Pons (tissue), 1 donor: ENCODE results near the gene ITFG2.

Source experiments
- DNase-seq: peaks from one replicate; pipeline ENCODE4 v3.0.0-alpha.2; 2016; ENCODE audit warnings: low spot score

ITFG2 gene

DNA sequence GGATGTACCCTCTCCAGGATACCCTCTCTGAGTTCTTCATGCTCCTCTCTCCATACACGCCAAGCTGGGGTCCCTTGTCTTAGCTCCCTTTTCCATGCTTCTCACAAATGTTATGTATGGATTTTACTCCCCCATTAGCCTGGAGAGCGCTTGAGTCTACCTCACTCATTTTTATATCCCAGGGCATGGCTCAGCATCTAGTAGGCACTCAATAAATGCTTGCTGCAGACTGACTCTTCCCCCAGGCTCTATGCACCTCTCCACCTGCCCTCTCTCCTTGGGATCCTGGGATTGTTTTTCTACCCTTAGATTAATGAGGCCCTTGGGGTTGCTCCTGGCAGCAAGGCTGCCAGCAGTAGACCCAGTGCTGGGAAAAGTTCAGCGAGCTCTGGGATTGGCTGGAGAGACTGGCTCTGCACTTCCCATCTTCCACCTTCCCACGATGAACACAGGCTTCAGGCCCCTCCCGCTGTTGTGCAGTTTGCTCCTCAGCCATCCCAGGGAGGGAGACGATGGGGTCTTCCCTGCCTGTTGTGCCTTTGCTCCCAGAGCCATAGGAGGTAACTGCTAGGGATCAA lies 20.2 kb downstream of the ITFG2 start:
- DNase-seq: no peak

DNA sequence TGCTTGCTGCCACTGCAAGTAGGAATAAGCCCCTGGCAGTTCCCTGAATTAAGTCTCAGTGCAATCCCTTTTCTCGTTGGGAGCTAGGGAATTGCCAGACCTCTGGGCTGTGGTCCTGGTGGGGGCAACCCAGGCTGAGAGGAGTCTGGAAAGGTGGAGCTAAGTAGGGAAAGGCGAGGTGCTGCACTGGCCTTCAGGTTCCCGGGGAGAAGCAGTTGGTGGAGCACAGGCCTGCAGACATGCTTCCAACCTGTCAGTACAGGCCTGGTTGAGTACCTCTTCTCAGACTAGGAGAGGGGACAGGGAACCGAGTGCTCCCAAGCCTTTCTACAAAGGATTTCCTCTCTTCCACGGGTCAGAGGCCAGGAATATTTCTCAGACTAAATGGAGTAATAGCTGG lies 20.9 kb downstream of the ITFG2 start:
- no peak for DNase-seq

DNA sequence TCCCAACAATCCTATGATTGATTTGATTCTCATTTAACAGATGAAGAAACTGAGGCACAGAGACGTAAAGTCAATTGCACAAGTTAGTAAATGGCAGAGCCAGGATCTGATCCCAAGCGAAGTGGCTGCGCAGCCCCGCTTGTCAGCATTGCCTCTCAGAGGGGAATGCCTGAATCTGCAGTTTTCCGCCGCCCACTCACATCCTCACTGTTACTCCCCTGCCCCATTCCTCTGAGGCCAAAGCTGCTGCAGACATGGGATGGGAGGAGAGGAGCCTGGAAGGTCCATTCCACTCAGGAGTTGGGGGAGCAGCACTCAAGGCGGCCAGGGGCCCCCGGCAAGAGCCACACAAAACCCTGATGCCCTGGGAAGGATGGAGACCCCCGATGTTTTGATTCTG lies 21.3 kb downstream of the ITFG2 start:
- DNase-seq: no peak

DNA sequence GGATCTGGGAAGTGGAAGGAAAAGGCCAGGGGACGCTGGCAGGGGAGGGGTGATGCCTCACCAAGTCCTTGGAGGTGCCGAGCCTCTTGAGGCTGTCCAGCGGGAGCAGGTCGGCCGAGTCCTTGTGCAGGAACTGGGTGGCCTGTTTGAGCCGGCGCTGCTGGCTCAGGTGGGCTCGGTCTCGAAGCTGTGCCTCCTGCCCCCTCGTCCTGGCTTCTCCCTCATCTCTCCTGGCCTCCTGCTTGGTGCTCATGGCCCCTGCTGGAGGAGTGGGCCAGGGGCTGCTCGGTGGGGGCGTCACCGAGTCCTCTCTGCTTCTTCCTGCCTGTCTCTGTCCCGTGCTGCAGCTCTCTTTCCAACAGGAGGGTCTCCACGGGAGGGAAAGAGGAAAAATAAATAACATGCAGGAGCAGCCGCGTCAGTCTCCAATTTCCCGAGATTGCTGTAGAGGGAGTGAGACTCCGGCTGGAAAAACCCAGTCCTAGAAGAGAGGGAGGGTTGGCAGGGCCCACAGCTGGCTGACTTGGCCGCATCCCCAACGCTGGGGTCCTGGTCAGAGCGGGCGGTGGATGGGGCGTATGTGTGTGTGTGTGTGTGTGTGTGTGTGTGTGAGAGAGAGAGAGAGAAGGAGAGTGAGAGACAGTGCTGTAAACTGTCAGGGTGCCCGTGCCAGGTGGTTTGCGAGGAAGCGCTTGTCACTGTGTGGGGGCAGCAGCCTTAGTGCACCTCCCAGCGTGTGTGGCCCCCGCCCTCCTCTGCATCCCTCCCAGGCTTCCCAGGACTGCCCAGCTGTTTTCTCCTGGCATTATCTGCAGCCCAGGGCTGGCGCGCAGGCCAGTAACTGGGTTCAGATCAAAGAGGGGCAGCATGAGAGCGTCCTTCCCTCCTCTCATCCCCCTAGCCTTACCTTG lies 22.4 kb downstream of the ITFG2 start, which contains the start of gene NRIP2:
Gene NRIP2, minus strand, starts transcription at position 455 of the 911 bp plus-strand sequence. Its CDS starts 52 bp downstream, at position 403.
- peak; percentile 72 for DNase-seq

DNA sequence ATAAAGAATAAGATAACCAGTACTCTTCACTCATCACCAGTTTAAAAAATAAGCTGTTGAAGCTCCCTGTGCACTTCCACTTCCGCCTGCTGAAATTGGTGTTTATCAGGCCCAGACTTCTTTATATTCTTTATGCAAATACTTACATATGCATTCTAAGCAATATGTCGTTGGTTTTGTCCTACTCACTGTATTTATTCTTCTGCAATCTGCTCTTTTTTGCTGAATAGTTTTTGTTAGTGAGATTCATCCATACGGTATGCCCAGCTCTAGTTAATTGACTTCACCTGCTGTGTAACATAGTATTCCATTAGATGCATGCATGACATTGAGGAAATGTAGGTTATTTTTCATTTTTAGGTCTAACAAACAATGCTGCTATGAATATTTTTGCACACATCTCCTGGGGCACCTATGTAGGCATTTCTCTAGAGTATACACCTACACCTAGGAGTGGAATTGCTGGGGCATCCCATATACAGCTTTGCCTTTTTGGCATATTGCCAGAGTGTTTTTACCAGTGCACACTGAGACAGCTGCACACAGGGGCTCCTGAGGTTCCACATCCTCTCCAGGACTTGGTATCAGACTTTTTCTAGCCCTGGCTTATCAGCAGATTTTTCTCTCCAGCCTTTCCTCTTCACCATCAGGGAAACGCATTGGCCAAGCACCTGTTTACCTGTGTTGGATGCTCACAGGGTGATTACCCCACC lies 23.4 kb downstream of the ITFG2 start:
- no peak for DNase-seq

DNA sequence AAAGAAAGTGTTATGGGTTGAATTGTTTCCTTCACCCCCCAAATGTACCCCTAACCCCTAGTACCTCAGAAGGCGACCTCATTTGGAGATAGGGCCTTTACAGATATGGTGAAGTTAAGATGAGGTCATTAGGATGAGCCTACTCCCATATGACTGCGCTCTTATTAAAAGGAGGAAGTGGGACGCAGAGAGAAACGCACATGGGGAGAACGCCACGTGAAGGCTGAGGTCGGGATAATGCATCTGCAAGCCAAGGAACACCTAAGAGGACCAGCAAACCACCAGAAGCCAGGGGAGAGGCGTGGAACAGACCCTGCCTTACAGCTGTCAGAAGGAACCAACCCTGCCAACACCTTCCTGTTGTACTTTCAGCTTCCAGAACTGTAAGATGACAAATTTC lies 24.1 kb downstream of the ITFG2 start:
- DNase-seq: no peak

DNA sequence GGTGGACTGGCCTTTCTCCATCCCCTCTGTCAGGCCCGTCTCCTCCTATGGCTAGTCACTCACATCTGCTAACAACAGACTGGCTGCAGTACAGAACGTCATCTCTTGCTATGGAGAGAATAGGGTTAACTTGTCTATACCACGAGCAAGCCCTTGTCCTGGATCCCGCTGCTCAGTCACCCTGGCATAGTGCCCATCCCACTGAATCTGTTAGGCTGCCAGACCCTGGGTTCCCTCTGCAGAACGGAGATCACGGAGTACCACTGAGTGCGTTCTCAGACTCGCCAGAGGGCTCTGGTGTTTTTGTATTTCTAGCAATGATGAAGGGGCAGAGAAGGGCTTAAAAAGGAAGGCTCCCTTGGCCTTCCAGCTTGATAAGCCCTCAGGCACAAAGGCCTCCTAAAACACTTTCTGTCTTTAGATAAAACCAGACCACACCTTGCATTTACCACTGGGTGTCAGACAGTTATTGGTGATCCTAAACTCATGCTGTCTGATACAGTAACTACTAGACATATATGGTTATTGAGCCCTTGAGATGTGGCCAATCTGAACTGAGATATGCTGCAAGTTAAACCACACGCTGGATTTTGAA lies 28.7 kb downstream of the ITFG2 start:
- DNase-seq: no peak

DNA sequence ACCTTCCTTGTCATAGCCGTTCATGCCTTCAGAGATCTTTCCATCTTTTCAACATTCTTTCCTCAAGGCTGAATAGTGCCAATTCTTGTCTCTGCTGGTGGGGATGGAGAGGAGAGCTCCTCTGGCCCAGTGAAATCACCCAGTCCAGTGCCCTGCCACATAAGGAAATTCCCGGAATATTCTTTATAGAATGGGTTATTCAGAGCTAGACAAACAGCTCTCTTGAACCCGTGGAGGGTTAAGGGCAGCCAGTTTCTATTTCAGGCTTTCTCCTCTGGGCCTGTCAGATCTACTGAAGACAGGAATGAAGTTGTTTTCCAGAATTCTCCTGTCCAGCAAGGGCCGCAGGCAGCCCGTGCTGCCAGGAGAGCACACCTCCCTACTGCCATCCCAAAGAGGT lies 30.5 kb downstream of the ITFG2 start:
- no peak for DNase-seq

DNA sequence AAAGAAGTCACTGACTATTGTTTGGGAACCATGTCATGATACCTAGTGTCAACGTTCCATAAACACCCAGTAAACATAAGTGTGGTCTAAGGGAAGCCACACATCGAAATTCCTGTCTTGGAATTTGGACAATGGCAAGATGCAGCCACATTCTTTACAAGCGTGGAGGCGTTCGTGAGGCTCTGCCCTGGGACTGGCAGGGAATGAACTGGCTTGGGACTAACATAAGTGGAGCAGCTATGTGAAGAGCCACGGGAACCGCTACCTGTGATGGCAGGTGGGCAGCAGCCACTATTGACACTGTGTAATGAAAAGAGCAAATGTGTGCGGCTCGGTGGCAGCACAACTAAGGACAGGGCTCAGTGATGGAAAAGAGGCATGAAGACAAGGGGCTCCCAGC lies 32.3 kb downstream of the ITFG2 start:
- DNase-seq: no peak

DNA sequence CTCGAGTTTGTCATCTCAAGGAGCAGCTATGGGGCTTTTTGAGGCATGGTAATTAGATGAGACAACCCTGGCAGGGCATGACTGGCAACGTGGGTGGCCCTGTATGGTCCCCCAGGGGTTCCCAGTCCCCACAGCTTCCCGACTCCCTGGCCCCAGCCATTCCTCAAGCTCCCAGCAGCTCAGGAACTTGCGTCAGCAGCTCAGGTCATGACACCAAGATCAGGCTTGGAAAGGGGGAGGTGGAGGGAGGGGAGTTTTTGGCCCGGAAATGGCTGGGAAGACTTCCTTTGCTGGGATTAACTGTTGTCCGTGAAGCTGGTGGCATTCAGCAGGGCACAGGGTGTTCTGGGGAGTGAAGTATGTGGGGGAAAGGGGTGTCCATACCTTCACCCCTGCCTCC lies 32.8 kb downstream of the ITFG2 start:
- DNase-seq: no peak

DNA sequence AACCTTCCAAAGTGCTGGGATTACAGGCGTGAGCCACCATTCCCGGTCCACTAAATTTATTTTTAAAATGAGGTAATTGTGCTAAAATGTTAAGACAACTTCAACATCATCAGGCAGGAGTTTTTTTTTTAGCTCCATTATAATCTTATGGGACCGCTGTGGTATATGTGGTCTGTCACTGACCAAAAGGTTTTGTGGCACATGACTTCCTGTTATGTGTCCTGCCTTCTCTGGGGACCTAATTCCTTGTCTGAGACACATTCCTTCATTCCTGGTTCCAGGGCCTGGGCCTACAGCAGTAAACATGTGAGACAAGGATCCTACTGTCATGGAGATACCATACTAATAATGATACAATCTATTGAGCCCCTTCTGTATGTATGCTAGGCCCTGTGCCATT lies 39.5 kb downstream of the ITFG2 start:
- no peak for DNase-seq

DNA sequence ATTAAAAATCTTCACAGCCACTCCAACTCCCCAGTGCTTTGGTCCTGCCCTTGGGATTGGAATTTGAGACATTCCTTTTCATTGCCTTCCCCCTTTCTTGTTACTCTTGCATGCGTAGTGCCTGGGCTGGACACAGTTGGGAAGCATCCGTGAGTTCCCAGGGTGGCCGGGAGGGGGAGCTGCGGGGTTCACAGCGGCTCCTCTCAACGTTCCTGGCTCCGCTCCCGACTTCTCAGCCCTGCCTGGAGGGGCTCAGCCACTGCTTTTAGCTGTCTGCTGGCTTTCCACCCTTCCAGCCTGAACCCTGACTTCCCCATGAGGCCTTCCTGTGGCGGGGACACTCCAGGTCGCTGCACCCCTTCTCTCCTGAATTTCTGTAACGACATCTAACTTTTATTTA lies 41.2 kb downstream of the ITFG2 start:
- DNase-seq: peak; percentile 57

DNA sequence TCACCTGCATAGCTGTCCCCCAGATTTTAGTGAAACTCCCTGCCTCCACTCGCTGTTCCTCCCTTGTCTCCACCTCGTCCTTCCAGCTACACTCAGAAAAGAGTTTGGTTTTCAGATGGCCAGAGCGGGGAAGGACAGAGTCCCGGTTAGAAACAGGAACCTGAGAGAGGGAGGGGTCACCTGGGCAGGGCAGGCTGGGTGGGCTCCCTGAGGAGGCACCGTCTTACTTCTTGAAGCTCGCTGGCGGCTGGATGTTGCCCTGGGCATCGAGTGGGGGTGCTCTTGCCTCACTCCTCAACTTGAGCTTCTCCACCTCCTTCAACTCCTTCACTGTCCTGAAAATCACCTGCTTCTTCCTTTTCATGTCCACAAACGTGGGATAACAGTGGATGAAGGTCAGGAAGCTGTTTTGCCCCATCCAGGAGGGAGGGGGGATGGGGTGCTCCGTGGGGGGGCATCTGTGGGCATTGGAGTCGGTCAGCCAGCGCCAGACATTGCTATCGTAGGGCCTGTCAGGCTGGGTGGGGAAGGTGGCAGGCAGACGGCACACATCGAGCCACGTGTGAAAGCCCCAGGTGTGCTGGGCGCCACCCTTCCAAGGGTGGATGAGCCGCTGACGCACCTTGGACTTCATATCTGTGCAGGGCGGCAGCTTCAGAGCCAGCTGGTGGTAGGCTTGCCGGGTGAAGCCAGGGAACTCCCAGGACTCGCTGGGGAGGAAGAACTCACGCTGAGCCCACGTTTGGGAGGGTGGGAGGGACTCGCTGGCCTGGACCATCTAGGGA lies 42.4 kb downstream of the ITFG2 start:
- no peak for DNase-seq

DNA sequence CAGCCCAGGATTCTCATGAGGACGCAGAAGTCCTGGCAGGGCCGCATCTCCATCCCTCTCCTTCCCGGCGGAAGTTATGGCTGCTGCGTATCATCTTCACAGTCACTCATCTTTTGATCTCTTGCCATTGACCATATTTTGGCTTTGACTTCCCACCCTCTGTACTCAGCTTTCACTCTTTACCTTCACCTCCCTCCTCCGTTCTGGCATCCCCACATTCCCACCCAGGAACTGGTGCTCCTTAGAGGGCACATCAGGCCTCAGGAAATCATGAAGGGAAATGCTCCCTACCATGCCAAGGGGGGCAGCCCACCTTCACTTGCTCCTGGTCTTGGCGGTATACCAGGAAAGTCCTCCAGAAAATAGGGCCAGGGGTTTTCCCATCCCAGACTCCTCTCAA lies 43.1 kb downstream of the ITFG2 start:
- no peak for DNase-seq

DNA sequence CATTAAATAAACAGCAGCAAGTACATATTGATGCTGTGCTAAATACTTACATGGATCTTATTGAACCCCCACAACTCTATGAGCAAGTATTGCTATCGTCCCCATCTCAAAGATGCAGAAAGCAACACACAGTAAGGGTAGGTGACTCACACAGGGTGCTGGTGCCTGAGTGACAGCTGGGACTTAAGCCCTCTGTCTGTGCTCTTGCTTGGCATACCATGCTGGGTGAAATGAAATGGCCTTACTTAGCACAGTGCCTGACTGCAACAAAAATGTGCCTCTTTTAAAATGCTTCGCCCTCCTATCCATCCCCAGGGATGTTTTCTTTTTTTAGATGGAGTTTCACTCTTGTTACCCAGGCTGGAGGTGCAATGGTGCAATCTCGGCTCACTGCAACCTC lies 43.6 kb downstream of the ITFG2 start:
- no peak for DNase-seq

DNA sequence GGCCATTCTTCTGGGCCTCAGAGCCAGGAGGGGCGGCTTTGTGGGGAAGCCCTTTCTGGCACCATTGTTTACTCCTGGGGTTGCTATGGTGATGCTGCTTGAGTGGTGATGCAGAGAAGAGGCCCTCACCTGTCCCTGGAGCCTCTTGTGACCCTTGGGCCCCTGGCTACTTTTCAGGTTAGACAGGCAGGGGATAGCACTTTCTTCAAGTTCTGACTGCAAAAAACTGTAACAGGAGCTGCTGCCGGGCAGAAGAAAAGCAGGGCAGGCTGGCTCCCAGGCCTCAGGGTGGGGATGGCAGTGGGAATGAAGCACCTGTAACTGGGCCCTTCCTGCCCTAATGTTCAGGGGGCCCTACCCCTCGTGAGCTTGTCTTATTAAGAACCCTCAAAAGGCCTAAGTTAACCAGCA lies 44.6 kb downstream of the ITFG2 start, which contains the start of gene TEX52:
Gene TEX52, minus strand, starts transcription at position 19 of the 411 bp plus-strand sequence. Its CDS starts 13 bp downstream, at position 6.
- no peak for DNase-seq

DNA sequence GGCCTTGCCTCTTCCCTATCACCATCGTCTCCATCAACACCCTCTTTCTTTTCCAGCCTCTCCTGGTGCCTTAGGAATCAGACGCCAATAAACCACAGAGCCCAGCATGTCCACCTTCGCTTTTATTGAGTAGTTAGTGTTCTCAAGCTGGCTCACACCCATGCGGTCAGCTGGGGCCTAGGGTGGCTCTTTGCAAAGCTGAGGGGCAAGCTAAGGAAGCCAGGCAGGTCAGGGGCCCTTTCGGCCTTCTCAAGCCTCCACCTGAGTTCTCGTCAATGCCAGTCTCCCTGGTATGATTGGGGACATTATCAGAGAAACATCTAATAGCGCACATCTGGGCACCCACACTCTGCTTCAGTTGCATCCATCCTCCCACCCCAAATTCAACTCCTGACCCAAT lies 45.1 kb downstream of the ITFG2 start:
- no peak for DNase-seq

DNA sequence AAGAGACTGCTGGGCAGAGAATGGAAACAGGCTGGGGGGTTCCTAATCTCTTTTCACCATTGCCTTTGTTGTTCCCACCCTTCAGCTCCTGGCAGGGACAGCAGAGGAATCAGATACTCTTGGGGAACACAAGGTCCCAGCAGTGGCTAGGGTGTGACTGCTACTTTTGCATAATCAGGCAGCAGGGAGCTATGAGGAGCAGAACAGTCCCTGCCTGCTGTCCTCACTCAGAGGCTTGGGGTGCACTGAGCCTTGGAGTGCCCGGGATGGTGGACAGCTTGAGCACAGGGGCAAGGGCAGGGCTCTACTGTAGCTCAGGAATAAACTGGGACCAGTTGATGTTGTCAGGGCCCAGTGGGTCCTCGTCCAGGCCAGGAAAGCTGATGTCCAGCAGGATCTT lies 45.9 kb downstream of the ITFG2 start:
- DNase-seq: no peak

DNA sequence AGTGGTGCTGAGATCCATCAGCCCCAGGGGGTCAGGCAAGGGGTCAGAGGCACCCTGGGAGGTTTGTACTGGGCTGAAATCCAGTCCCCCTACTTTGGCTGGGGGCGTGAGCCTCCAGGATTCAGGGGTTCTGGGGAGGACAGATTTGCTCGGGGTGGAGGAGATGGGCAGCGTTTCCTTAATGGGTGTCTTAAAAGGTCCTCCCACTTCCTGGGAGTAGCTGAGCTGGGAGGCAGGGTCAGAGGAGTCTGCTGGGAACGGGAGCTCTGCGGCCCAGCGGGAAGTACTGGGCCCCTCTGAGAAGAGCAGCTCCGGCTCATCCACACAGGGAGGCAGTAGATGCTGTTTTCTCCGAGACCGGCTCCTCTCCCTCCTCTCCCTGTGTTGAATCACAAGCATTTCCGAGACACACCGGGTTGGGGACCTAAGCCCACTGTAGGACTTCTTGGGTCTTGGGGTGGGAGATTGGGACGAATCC lies 46.5 kb downstream of the ITFG2 start:
- DNase-seq: no peak

DNA sequence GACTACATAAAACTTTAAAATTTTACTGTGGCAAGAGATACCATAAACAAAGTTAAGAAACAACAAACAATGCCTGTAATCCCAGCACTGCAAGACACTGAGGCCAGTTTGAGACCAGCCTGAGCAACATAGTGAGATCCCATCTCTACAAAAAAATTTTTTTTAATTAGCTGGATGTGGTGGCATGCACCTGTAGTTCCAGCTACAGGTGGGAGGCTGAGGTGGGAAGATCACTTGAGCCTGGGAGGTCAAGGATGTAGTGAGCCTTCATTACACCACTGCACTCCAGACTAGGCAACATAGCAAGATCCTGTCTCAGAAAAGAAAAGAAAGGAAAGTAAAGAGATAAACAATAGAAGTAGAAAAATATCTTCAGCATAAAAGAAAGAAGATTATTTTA lies 47.7 kb downstream of the ITFG2 start:
- no peak for DNase-seq

DNA sequence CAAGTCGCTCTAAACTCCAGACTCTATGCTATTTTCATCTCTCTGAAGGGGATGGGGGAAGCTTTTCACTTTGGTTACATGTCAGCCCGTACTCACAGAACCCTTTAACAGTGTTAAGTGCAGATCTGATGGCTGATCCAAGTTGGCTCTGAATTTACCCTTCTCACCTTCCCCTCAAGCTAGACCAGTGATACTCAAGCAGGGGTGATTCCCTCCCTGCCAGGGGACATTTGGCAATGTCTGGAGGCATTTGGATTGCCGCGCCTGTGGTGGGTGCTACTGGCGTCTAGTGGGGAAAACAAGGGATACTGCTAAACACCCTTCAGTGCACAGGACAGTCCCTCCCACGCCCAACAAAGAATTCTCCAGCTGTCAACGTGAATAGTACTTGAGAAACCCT lies 50.4 kb downstream of the ITFG2 start:
- DNase-seq: no peak
